H9 (cell line): ENCODE measurements around the gene AKIRIN2. TPM values are rescaled to one million over a fixed set of nuclear protein-coding genes. Genes with fewer than 3 reads are reported as not detected.

Experiments used
- DNase-seq: peaks from one replicate; pipeline ENCODE4 v3.0.0-alpha.2; 2017
- H2AFZ ChIP-seq: one replicate; pipeline ENCODE4 v1.6.1; 2013; ENCODE audit warnings: mild to moderate bottlenecking, low read length, control low read depth, moderate library complexity
- H2AK5ac ChIP-seq: 2 replicates; pipeline ENCODE4 v1.6.1; 2013; ENCODE audit warnings: low read length, control low read depth, mixed read lengths; ENCODE audit not compliant: insufficient read length
- H2BK120ac ChIP-seq: one replicate; pipeline ENCODE4 v1.6.1; 2013; ENCODE audit warnings: low read depth, mild to moderate bottlenecking, low read length, control low read depth, inconsistent platforms; ENCODE audit not compliant: poor library complexity, severe bottlenecking
- H2BK12ac ChIP-seq: 2 replicates; pipeline ENCODE4 v1.6.1; 2013; ENCODE audit warnings: low read length, control low read depth, mixed read lengths, low read depth; ENCODE audit not compliant: insufficient read length
- H2BK15ac ChIP-seq: 2 replicates; pipeline ENCODE4 v1.6.1; 2013; ENCODE audit warnings: low read depth, low read length, control low read depth
- H2BK20ac ChIP-seq: one replicate; pipeline ENCODE4 v1.6.1; 2013; ENCODE audit warnings: low read depth, mild to moderate bottlenecking, low read length, control low read depth, inconsistent platforms; ENCODE audit not compliant: poor library complexity, severe bottlenecking
- H2BK5ac ChIP-seq: 2 replicates; pipeline ENCODE4 v1.6.1; 2013; ENCODE audit warnings: low read length, control low read depth, mixed read lengths; ENCODE audit not compliant: insufficient read length
- H3K14ac ChIP-seq: 2 replicates; pipeline ENCODE4 v1.6.1; 2013; ENCODE audit warnings: low read length, control low read depth; ENCODE audit not compliant: insufficient read depth
- H3K18ac ChIP-seq: 2 replicates; pipeline ENCODE4 v1.6.1; 2013; ENCODE audit warnings: low read depth, mild to moderate bottlenecking, mixed read lengths, low read length, control low read depth; ENCODE audit not compliant: insufficient read length
- H3K23ac ChIP-seq: 2 replicates; pipeline ENCODE4 v1.6.1; 2013; ENCODE audit warnings: low read length, control low read depth, mixed read lengths, low read depth; ENCODE audit not compliant: insufficient read length
- H3K23me2 ChIP-seq: 2 replicates; pipeline ENCODE4 v1.6.1; 2013; ENCODE audit warnings: low read depth, mild to moderate bottlenecking, mixed read lengths, low read length, control low read depth; ENCODE audit not compliant: insufficient read length, poor library complexity, severe bottlenecking
- H3K27ac ChIP-seq: 2 replicates; pipeline ENCODE4 v1.5.1; 2013; ENCODE audit warnings: low read length, control low read depth, mixed read lengths, low read depth; ENCODE audit not compliant: insufficient read length
- H3K27me3 ChIP-seq: 2 replicates; pipeline ENCODE4 v1.6.1; 2013; ENCODE audit warnings: low read length, control low read depth, inconsistent platforms; ENCODE audit not compliant: insufficient read depth
- H3K4ac ChIP-seq: 2 replicates; pipeline ENCODE4 v1.6.1; 2013; ENCODE audit warnings: low read depth, mild to moderate bottlenecking, control low read depth, inconsistent platforms, low read length, moderate library complexity
- H3K4me1 ChIP-seq: 2 replicates; pipeline ENCODE4 v1.6.1; 2013; ENCODE audit warnings: low read length, control low read depth, inconsistent platforms; ENCODE audit not compliant: insufficient read depth
- H3K4me2 ChIP-seq: 2 replicates; pipeline ENCODE4 v1.6.1; 2013; ENCODE audit warnings: low read length, control low read depth, mixed read lengths; ENCODE audit not compliant: insufficient read length, insufficient read depth
- H3K56ac ChIP-seq: 2 replicates; pipeline ENCODE4 v1.6.1; 2013; ENCODE audit warnings: low read depth, mild to moderate bottlenecking, mixed read lengths, low read length, control low read depth; ENCODE audit not compliant: insufficient read length
- H3K79me1 ChIP-seq: 2 replicates; pipeline ENCODE4 v1.6.1; 2013; ENCODE audit warnings: low read depth, mild to moderate bottlenecking, moderate library complexity, low read length, control low read depth, inconsistent platforms; ENCODE audit not compliant: insufficient read depth, poor library complexity, severe bottlenecking
- H3K79me2 ChIP-seq: 2 replicates; pipeline ENCODE4 v1.6.1; 2013; ENCODE audit warnings: low read length, control low read depth, inconsistent platforms; ENCODE audit not compliant: insufficient read depth
- H3K9ac ChIP-seq: 2 replicates; pipeline ENCODE4 v1.6.1; 2013; ENCODE audit warnings: low read length, control low read depth, mixed read lengths; ENCODE audit not compliant: insufficient read length; ENCODE audit errors: extremely low read depth
- H3K9me3 ChIP-seq: one replicate; pipeline ENCODE4 v1.6.1; 2013; ENCODE audit warnings: low read depth, low read length, inconsistent platforms; ENCODE audit not compliant: control insufficient read depth
- H3T11ph ChIP-seq: one replicate; pipeline ENCODE4 v1.6.1; 2013; ENCODE audit warnings: mild to moderate bottlenecking, low read length, control low read depth, inconsistent platforms
- H4K20me1 ChIP-seq: one replicate; pipeline ENCODE4 v1.6.1; 2013; ENCODE audit not compliant: control insufficient read depth, insufficient read length, insufficient read depth
- H4K5ac ChIP-seq: 2 replicates; pipeline ENCODE4 v1.6.1; 2013; ENCODE audit warnings: low read depth, mild to moderate bottlenecking, mixed read lengths, low read length, control low read depth; ENCODE audit not compliant: insufficient read length
- H4K8ac ChIP-seq: replicated peaks from 2 replicates; pipeline ENCODE4 v1.6.1; 2013; ENCODE audit warnings: low read length, control low read depth, mixed read lengths, low read depth; ENCODE audit not compliant: insufficient read length
- H4K91ac ChIP-seq: 2 replicates; pipeline ENCODE4 v1.6.1; 2013; ENCODE audit warnings: low read depth, mild to moderate bottlenecking, moderate library complexity, mixed read lengths, low read length, control low read depth; ENCODE audit not compliant: insufficient read length
- H3K27ac Mint-ChIP-seq, 3 experiments: 2 replicates in 2 of 3; 3 replicates in 1 of 3; pipeline ENCODE4 v1.8.0; 2020 to 2021; ENCODE audit warnings: mixed read lengths in 3 of 3, mild to moderate bottlenecking in 1 of 3, moderate library complexity in 1 of 3
- H3K27me3 Mint-ChIP-seq: 2 replicates; pipeline ENCODE4 v1.8.0; 2021; ENCODE audit warnings: low read depth, mild to moderate bottlenecking, moderate library complexity, mixed read lengths
- H3K36me3 Mint-ChIP-seq, 3 experiments: 2 replicates in 2 of 3; 3 replicates in 1 of 3; pipeline ENCODE4 v1.8.0; 2020 to 2021; ENCODE audit warnings: low read depth in 3 of 3, mixed read lengths in 3 of 3; ENCODE audit not compliant: insufficient read depth in 1 of 3
- H3K4me1 Mint-ChIP-seq, 2 experiments: 2 replicates each; pipeline ENCODE4 v1.8.0; 2020; ENCODE audit warnings: mixed read lengths in 2 of 2
- H3K4me3 Mint-ChIP-seq, 2 experiments: 2 replicates in 1 of 2; 3 replicates in 1 of 2; pipeline ENCODE4 v1.8.0; 2020 to 2021; ENCODE audit warnings: mild to moderate bottlenecking in 2 of 2, mixed read lengths in 2 of 2, moderate library complexity in 1 of 2
- H3K9me3 Mint-ChIP-seq, 2 experiments: 2 replicates in 1 of 2; 3 replicates in 1 of 2; pipeline ENCODE4 v1.8.0; 2020; ENCODE audit warnings: mild to moderate bottlenecking in 2 of 2, mixed read lengths in 2 of 2, moderate library complexity in 1 of 2
- CTCF ChIP-seq: fragments of 200-600 bp; sonication (generic); conservative IDR thresholded peaks from 3 replicates; pipeline ENCODE4 v1.8.0; 2021; ENCODE audit warnings: antibody characterized with exemption, mild to moderate bottlenecking
- WGBS: extraction: QIAGEN DNeasy Blood & Tissue Kit; methylation state at CpG from one replicate; pipeline ENCODE4 v1.1.7; 2013; ENCODE audit warnings: missing lambda C conversion rate, low lambda C conversion rate, mixed read lengths; ENCODE audit not compliant: insufficient read length; ENCODE audit errors: extremely low coverage; 5-methylcytosine and 5-hydroxymethylcytosine counted together
- total RNA-seq: library from RNA; stranded (reverse); gene quantifications from 2 replicates; pipeline ENCODE4 v1.2.1, GENCODE V29; 2021

Gene AKIRIN2
- total RNA-seq, 1 experiment from 2014 or later = 75.7 TPM

GRCh38 chr6:87721311-87721710, 19.3 kb upstream of the AKIRIN2 start:
- Mint-ChIP-seq H3K27me3 (no peaks in the 10 kb centered on the region), H3K9me3 (no peaks in the 10 kb centered on the region; a peak in 1 of 5 replicates), H3K4me1 (peaks cover 19 to 28% of the 10 kb centered on the region in 2 experiments), H3K36me3 (no peaks in the 10 kb centered on the region), H3K27ac (no peak overlapping the region), H3K4me3 (no peak overlapping the region)
- no peak for DNase-seq
- no peak overlapping the region for H3K9ac ChIP-seq
- no peaks in the 10 kb centered on the region for H3K27me3 ChIP-seq
- H2BK120ac ChIP-seq = no peak overlapping the region
- H4K91ac ChIP-seq = no peak overlapping the region
- no peaks in the 10 kb centered on the region for H4K20me1 ChIP-seq
- no peak overlapping the region for H3K27ac ChIP-seq
- H2BK20ac ChIP-seq = no peak overlapping the region
- TF ChIP-seq CTCF = no peak
- H3K4me2 ChIP-seq = no peak overlapping the region
- no peak overlapping the region for H3K18ac ChIP-seq
- H4K5ac ChIP-seq = no peak overlapping the region
- no peak overlapping the region for H2BK12ac ChIP-seq
- no CpG with 5 or more reads among the region's 1 CpG for WGBS
- no peaks in the 10 kb centered on the region for H3K23me2 ChIP-seq
- no peaks in the 10 kb centered on the region for H3K79me1 ChIP-seq
- no peak overlapping the region for H2BK5ac ChIP-seq
- no peak overlapping the region for H2AFZ ChIP-seq
- H3K14ac ChIP-seq = no peak overlapping the region
- H3K56ac ChIP-seq = no peak overlapping the region
- no peak overlapping the region for H2AK5ac ChIP-seq
- 0 out of 2 replicates have a peak, but pooled peaks cover 2% of the 10 kb centered on the region for H3K4me1 ChIP-seq
- H3T11ph ChIP-seq = no peak overlapping the region
- no peak overlapping the region for H4K8ac ChIP-seq
- no peak overlapping the region for H2BK15ac ChIP-seq
- no peaks in the 10 kb centered on the region for H3K79me2 ChIP-seq
- no peak overlapping the region for H3K4ac ChIP-seq
- no peak overlapping the region for H3K23ac ChIP-seq
- no peaks in the 10 kb centered on the region for H3K9me3 ChIP-seq
